RKO (cell line): Measurements from ENCODE around the gene CFAP141.

ENCODE experiments used
- DNase-seq: peaks from one replicate; pipeline ENCODE4 v3.0.0-alpha.2; 2016; ENCODE audit warnings: low spot score

Gene CFAP141

DNA sequence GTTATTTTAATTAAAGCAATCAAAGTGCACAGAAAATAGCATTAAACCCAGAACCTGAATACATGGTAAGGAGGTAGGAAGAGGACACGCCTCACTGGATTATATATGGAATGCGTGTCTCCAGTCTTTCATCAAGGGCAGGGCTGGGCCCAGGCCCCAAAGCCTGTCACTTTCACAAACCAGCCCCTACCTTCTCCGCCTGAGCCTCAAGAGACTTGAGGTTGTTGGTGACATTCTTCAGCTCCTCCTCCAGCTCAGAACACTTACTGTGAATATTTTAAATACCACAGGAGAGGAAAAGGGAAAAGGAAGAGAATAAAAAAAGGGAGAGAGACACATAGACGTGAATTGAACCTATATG is 34.9 kb downstream of the CFAP141 start:
- DNase-seq = no peak

- DNase-seq = peak; percentile 59
Measured at GRCh38 chr1:154170547-154171222, 35.4 kb downstream of the CFAP141 start.

GRCh38 chr1:154167461-154167860 is 38.7 kb downstream of the CFAP141 start:
- DNase-seq = no peak

- DNase-seq = no peak
Measured at GRCh38 chr1:154166207-154166606, 39.9 kb downstream of the CFAP141 start.

- no peak for DNase-seq
Measured at GRCh38 chr1:154159554-154159953, 46.6 kb downstream of the CFAP141 start.

GRCh38 chr1:154158307-154159125 is 47.6 kb downstream of the CFAP141 start:
- DNase-seq = no peak

DNA sequence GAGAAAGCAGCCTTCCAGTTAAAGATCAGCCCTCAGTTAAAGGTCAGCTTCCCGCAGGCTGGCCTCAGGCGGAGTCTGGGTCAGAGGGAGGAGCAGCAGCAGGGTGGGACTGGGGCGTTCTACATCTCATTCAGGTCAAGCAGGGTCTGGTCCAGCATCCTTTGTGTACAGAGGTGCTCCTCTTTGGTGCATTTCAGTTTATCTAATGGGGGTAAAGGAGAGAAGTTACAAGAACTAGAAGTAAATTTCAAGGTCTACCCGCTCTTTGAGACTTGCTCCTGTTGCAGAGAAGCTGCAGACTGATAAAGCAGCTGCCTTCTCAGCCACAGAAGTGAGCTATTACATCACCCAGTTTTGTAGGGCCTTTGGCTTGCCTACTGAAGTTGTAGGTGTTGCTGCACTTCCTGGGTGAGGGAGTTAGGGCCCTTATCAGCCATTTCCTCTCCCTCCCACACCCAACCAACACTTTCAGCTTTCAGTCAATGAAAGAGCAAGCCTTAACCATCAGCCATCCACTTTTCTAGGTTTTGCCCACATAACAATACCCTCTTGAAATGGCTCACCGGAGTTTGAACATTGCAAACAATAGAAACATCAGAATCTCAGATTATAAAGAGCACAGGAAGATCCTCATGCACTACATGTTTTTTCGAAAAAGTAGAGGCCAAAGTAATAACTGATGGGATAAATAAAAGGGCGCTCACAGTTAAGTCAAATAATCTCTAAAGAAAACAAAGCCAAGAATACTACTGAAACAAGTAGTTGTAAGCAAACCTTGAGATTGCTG is 48.4 kb downstream of the CFAP141 start:
- DNase-seq = no peak

- no peak for DNase-seq
Measured at GRCh38 chr1:154155251-154155650, 50.9 kb downstream of the CFAP141 start.

- no peak for DNase-seq
Measured at GRCh38 chr1:154154534-154155191, 51.5 kb downstream of the CFAP141 start, which contains the start of gene NUP210L. Gene NUP210L, minus strand, starts transcription at chr1:154155073.

- no peak for DNase-seq
Measured at GRCh38 chr1:154154053-154154452, 52.1 kb downstream of the CFAP141 start.

- no peak for DNase-seq
Measured at GRCh38 chr1:154151311-154151710, 54.8 kb downstream of the CFAP141 start.
